ENCODE results near the gene HLCS.

DNA sequence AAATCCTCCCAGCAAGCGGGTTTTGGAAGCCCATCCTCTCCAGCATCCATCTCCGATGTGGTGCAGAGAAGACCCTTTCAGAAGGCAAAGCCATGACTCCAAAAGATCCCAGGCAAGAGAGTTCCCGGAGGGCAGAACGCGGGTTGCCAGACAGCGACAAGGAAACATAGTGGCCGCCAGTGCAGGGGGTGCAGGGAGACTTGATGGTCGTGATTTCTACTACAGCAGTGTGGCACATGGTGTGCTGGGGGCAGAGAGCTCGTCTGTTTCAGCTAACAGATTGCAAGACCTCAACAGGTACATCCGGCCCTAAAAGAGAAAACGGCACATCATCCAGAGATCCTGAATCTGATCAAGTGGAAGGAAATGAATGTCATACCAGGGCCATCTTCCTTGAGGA lies 74.3 kb downstream of the HLCS start:
- TF ChIP-seq, protein P1, sequence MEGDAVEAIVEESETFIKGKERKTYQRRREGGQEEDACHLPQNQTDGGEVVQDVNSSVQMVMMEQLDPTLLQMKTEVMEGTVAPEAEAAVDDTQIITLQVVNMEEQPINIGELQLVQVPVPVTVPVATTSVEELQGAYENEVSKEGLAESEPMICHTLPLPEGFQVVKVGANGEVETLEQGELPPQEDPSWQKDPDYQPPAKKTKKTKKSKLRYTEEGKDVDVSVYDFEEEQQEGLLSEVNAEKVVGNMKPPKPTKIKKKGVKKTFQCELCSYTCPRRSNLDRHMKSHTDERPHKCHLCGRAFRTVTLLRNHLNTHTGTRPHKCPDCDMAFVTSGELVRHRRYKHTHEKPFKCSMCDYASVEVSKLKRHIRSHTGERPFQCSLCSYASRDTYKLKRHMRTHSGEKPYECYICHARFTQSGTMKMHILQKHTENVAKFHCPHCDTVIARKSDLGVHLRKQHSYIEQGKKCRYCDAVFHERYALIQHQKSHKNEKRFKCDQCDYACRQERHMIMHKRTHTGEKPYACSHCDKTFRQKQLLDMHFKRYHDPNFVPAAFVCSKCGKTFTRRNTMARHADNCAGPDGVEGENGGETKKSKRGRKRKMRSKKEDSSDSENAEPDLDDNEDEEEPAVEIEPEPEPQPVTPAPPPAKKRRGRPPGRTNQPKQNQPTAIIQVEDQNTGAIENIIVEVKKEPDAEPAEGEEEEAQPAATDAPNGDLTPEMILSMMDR (IDR thresholded peaks at IDR 0.05): no peak
- TF ChIP-seq EP300 (IDR thresholded peaks at IDR 0.05): no peak
